ENCODE data around the gene LGR4.
"Not testable (repeated sequence)": the region's sequence is repeated elsewhere in the genome, so short reads cannot be mapped to it uniquely, and the experiment has no call there.

LGR4 gene

DNA sequence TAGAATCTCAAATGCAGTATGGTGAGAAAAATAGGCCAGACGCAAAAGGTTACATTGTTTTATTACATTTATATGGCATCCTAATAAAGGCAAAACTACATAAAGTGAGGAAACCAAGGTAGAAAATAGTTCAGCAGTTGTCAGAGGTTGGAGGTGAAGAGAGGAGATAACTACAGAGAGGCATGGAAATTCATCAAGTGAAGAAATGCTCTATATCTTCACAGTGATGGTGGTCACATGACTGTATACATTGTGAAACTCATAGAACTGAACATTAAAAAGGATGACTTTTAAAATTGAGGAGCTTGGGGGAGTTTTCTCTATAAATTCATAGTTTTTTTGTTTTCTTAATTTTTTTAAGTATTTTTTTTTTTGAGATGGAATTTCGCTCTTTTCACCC is 14.4 kb downstream of the LGR4 start:
- no peak for DNase-seq

DNA sequence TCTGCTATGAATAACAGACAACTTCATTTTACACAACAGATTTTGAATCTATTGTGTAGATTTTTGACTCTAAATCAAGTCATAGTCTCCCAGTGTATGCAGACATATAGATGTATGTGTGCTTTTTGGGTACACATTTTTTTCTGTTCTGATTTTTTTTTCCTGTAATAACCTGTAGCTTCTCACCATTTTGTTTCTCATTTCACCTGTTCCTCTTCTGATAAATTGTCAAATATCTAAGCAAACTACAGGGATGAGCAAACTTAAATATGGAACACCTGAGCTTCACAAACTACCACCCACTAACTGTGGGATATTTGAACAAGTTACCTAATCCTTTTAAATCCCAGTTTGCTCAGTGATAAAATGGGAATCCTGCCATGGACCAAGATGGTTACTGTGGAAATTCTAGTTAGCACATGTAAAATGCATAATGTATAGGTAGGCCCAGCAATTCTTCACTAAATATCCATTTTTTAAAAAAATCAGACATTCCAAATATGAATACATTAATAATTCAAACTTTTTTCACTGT is 15.7 kb downstream of the LGR4 start:
- DNase-seq, result no peak

DNA sequence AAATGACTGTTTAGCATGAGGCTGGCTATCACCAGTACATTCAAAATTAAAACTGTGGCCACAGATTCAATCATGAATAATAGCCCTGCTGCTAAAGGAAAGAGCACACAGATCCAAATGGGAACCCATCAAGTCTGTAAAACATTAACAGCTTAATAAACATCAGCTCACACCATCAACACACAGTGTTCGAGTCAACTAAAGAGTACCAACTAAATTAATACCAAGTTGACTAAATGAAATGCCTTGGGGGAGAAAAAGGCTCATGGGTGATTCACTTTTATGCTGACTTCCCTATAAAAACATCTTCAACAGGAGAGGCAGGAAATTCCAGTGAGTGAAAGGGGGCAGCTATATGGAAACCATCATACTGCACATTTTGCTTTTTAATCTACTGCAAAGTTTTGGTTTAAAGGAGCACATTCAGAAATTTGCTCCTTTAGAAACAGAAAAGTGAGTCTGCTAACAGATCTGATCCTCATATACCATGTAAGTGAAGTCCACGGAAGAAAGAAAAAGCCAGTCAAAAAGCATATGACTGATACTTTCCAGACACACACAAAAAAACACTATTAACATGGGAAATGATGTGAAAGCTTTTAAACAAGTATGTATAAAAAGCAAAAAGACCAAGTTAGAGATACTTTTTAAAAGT is 16.3 kb downstream of the LGR4 start:
- DNase-seq, result no peak

DNA sequence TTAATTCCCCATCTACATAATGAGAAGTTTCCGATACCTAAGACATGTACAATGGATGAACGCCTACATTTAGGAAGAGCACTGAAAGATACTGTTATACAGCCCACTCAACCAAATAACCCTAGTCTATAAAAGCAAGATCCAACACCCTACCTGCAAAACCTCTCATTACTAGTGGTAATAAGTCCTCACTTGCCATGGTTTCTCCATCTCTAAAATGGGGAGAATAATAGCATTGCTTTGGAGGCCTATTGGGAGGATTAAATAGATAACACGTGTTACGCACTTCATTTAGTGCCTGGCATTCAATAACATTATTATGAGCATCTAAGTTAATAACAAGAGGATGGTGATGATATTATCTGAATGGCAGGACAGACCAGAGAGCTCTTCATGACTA is 16.9 kb downstream of the LGR4 start:
- no peak for DNase-seq

DNA sequence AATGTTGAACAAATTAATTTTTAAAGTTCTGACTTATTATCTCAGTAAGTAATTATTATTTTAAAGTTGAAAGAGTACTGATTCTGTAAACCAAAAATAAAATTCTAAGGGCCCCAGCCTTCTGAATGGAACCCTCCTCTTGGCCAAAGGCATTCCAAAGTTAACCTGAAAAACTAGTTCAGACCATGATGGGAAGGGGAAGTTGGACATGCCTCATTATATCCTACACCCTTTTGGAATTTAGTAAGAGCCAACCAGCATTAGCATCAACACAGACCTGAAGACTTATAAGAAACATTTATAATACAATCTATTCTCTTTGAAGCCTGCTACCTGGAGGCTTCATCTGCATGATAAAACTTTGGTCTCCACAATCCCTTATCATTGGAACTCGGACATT is 18.9 kb downstream of the LGR4 start:
- DNase-seq, result no peak

DNA sequence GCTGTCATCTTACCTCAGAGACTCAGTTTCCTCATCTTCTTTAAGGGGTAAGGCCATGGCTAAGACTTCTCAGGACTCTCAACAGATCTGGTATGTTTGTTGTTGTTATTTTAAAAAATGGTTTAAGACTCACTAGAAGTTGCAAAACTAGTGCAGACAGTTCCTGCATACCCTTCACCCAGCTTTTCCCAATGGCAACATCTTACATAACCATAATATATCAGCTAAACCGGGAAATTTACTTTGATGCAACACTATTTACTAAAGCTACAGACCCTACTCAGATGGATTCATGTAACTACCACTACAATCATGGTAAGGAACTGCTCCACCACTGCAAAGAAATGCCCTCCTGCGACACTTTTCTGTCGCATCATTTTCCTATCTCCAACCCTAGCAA is 20.4 kb downstream of the LGR4 start:
- no peak for DNase-seq

DNA sequence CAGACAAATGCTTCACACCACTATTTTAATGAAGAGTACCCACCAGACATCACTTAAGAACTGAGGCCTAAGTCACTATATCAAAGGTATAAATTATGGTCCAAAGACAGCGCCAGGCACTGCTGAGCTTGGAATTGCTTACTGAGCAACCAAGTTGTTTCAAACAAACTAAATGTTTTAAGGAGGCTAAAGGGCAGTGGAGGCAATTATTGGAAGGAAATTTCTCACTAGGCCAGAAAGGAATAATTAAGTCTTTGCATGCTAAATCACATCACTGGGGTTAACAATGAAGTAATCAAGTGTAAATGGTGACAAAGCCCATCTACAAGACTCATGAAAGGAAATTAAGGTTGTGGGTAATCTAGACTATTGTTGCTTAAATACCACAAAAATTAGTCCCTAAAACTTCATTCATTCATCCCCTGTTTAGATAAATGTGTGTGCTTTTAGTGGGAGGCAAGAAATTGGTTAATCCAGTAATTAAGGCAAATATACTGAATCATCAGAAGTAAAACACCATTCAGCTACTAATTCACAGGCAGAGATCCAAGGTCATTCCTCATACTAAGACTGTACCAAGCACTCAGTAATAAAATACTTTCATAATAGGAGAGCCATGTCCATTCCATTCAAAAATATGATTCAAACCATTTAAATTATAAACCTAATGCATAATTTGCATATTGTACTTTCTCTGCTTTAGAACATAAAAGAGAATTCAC is 21.2 kb downstream of the LGR4 start:
- no peak for DNase-seq

DNA sequence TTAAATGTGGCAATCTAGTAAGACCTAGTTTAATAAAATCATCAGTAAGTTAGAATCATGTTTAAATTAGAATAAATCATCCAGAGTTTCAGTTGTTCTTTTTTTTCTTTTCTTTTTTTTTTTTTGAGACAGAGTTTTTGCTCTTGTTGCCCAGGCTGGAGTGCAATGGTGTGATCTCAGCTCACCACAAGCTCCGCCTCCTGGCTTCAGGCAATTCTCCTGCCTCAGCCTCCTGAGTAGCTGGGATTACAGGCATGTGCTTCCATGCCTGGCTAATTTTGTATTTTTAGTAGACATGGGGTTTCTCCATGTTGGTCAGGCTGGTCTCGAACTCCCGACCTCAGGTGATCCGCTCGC is 24.4 kb downstream of the LGR4 start:
- not testable (repeated sequence) for DNase-seq

DNA sequence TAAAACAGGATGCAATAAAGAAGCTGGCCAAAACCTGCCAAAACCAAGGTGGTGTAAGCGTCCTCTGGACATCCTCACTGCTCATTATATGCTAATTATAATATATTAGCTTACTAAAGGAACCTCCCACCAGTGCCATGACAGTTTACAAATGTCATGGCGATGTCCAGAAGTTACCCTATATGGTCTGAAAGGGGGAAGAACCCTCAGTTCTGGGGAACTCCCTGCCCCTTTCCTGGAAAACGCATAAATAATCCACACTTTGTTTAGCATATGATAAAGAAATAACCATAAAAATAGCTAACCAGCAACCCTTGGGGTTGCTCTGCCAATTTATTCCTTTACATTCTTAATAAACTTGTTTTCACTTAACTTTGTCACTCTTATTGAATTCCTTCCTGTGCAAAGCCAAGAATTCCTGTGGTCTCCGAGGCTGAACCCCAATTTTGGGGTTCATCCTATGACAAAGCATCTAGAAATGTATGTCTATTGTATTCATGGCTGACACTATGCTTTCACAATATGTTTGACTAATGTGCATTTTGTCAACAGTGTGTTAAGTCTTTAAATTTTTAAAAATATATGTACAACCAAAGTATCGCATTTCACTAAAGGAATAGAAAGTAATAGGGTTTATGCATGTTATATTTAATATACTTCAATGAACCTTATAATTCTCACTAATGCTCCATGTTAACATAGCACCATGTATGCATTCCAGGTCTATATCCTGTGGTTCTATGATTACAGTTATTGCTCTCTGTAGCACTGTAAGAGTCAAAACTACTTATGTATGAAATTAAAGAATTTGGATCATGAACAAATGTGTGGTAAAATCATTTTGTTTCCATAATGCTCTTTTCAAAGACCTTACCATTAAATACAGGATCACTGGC is 25.1 kb downstream of the LGR4 start:
- DNase-seq, result no peak

DNA sequence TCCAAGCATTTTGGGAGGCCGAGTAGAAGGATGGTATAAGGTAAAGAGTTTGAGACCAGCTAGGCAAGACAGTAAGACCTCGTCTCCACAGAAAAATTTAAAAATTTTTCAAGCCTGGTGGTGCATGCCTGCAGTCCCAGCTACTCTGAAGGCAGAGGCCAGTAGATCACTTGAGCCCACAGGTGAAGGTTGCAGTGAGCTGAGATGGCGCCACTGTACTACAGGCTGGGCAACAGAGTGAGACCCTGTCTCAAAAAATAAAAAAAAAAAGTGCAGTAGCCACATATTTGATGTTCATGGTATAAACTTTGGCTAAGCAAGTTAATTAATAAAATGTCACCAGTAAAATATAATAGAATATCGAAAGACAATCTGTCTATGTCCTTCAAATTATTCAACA is 27.0 kb downstream of the LGR4 start:
- no peak for DNase-seq

DNA sequence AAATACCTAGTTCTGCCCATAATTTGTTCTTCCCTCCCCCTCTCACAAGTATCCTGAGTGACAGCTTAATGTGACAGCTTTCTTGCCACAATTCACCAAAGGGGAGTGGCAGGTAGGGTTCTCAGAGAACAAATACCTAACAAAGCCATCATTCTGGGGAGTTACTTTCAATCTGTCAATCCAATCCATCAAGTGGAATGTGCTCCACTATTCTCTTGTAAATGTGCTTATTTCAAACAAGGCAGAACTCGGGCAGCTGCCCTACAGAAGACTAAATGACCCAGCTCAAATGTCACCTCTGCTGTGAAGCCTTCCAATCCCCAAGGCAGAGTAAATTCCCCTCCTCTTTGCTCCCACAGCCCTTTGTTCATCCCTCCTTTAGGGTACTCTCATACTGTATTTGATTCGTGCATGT is 27.8 kb downstream of the LGR4 start:
- DNase-seq, result no peak

DNA sequence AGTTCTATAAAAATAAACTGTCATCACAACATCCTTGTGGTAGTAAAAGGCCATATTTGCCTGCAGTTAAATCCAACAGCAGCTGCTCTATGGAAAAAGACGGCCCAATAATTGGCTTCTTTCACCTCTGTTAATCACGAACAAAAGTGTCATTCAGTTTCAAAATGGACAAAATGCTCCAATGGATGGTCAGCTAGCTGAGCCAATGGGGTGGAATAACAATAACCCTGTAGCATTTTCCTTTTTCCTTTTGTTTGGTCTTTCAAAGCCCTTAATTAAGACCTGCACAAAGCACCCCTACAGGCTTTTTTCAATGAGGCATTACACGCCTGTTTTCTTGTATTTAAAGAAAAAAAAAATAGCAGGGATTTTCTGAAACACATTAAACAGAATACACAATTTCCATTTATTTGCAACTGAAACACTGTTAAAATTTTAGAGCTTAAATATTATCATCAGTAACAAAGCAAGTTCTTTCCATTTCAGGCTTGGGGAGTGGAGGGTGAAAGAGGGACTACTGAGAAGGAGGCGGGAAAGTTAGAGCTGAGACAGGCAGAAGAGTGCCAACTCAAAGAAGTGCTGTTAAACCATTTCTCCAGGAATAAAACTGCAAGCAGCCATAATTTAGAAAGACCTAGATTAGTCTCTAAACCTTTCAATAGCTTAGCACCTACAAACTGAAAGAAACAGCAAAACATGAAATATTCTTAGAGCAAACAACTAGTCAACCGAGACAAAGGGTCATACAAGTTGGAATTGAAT is 28.7 kb downstream of the LGR4 start:
- peak; percentile 89 for DNase-seq

DNA sequence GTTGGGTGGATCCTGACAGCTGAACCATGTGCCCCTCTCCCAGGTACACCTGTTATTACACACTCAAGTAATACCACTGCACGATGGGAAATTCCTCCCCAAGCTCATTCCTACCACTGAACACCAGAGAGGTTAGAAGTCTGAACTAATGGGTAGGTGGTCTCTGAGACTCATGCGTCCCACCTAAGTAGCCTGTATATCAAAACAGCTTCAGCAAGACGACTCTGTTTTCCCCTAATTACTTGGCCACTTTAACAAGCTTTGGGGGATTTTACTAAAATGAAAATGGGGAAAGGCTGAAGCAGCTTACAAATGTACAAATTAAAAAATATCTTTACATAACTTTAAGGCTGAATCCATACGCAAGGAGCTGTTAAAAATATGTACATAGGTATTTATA is 29.4 kb downstream of the LGR4 start:
- no peak for DNase-seq

DNA sequence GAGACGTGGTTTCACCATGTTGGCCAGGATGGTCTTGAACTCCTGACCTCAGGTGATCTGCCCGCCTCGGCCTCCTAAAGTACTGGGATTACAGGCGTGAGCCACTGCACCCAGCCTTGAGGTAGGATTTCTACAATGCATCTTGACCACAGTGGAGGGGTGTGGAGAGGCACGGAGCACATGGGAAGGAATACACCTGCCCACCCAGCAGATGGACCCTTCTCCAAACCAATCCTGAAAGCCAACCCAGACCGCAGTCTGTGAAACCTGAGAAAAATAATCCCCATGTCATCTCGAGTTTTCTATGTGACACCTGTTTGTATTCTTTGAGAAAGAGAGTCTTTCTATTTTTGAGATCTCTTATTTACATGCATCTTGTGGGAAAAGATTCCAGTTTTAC is 32.5 kb downstream of the LGR4 start:
- no peak for DNase-seq

DNA sequence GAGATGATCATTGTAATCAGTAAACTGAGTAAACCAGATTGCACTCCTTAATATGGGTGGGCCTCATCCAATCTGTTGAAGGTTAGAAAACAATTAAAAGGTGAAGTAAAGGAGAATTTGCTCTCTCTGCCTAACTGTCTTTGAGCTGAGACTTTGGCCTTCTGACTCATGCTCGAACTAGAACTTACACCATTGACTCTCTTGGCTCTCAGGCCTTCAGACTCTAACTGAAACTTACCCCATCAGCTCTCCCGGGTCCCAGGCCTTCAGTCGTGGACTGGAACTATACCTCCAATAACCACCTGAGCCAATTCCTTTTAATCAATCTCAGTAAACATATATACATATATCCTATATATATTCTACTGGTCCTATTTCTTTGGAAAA is 34.0 kb downstream of the LGR4 start:
- DNase-seq, result no peak

DNA sequence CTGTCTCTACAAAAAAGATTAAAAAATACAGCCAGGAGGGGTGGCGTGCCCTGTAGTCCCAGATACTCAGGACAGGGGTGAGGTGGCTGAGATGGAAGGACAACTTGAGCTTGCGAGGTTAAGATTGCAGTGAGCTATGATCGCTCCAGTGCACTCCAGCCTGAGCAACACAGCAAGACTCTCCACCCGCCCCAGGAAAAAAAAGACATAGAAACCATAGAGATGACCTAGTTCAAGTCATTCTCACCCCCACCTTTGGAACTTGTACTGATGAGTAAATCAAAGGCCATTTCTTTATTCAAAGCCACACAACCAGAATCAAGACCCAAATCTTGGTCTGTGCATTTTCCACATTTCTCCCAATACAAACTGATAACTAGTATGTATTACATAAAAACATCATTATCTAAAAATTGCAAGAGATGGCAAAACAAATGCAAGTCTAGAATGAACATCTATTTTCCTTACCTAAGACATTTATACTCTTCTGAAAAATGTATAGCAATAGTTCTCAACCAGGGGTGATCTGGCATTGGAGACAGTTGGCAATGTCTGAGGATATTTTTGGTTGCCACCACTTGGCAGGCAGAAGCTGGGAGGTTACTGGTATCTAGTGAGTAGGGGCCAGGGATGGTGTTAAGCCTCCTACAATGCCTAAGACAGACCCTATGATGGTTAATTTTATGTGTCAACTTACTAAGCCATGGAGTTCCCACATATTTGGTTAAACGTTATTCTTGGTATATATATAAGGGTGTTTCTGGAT is 34.6 kb downstream of the LGR4 start:
- DNase-seq, result no peak

DNA sequence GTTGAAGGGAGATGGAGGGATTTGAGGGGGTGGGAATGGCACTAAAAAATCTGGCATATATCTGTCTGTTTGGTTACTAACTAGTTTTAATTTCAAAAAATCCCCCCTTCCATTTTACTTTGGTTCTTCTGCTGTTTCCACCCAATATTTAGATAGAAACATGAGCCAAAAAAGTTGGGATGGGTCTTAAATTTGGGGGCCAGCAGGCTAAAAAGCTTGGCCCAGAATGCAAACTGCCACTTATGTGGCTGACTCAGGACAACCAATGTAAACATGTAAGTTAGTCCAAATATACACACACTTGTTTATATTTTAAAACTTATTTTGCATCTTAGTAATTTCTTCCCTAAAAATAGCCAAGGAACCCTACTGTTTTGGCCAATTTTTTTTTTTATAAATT is 35.7 kb downstream of the LGR4 start:
- no peak for DNase-seq

DNA sequence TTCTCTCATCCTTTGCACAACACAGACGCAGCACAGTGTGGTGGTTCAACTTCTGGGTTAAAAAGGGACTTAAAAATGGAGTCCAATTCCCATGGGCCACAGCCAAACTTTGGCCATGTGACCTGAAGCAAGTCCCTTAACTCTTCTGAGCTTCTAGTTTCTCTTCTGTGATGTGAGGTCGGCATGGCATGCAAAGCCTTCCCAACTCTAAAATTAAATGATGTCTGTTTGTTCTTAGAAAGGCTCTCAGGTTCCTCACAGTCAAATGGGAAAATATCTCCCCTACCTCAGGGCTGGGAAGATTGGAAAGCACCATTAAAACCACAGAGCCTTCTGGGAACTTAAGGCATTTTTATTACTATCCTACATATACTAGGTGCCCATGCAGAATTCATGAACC is 38.8 kb downstream of the LGR4 start:
- no peak for DNase-seq

DNA sequence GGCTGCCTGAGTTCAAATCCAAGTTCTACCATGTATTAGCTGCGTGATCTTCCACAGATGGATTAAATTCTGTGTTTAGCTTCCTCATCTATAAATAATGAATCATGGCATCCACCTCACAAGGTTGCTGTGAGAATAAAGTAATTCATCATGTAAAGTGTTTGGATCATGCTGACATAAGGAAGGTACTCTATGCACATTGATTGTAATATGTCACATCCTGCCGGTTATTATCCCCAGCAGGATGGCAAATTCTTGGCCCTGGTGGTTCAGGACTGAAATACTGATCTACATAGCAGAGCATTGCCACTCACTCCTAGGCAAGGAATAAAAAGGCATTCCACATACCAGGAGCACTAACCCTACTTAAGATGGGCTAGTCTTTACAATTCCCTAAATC is 40.8 kb downstream of the LGR4 start:
- no peak for DNase-seq

DNA sequence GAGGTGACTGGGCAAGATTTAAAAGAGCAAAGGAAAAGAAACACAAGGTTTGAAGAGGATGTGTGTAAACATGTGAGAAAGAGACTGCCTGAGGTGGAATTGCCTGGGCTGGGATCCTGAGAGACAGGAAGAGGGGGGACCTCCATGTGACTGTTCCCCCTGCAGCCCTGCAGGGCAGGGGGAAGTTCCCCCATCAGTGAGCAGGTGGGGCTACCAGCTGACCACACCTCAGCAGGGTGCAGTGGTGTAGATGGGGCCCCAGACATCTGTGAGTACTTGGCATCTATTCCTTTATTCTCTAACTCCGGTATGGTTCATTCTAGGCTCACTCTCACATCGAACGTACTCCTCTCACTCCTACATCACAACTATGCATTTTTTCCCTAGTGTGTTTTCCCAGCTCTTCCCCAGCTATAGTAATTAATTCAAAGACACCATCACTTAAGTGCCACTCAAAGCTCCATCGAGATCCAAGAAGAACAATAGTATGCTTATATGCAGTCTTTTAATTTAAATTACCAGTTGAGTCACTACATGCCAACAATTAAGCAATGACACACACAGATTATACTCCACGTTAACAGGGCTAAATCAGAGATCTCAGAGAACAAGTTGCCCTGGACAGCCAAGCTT is 42.7 kb downstream of the LGR4 start:
- no peak for DNase-seq

DNA sequence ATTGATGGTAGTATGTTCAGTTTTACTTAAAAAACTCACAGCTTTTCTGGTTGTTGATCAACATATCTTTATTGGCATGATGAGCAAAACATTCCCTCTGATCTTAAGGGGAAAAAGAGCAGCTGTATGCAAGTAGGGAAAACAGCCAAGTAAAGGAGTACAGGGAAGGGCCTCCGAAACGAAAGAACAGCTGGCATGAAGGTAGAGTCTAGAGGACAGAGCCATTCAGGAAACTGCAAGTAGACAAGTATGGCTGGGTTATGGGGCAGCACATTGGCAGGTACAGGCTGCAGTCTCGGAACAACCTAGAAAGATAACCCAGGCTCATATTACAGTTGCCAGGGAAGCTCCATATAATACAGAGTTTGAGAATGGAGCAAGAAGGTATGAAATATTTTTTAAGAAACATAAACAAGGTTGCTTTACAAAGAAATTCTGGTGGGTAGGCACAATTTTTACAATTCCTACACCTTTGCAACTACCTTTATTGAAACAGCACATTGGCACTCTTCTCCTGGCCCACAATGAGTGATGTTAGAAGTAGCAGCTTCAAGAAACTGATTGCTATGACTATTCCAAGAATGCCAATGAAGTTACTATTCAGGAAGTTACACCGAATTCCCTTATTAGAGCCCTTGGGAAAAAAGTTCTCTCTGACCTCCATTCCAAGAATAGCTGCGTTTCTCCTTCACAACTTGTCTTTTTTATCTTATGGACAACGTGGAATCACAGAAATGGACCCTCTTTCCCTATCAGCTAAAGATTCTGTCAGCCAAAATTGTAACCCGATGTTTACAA is 45.2 kb downstream of the LGR4 start:
- DNase-seq, result no peak
